IMR-90 (cell line): ENCODE measurements around the gene TRIM27. TPM values are rescaled to one million over a fixed set of nuclear protein-coding genes. Genes with fewer than 3 reads are reported as not detected.
A peak's percentile ranks its signal among the peaks of the same experiment; 100 is the strongest.

Experiments
- ATAC-seq: fragments of 200-7000 bp; cut with Tn5 transposase; 2 replicates; pipeline ENCODE4 v1.9.1; 2020; ENCODE audit warnings: low read depth, mild to moderate bottlenecking, moderate library complexity
- BruUV-seq: library from RNA; stranded (reverse); fragments of 400-500 nt; replicated peaks from 2 replicates; lab custom pipeline; 2021; lab: Mats Ljungman, UMichigan
- CTCF ChIA-PET: fragments of 300-600 bp; formaldehyde crosslinking; extraction: SDS; loops from one replicate; lab custom pipeline; 2021; ENCODE audit warnings: antibody characterized with exemption; lab: Yijun Ruan, JAX
- POLR2A ChIA-PET: fragments of 300-600 bp; sonication (Branson Sonifier 250); formaldehyde crosslinking; loops from one replicate; lab custom pipeline; 2022; ENCODE audit warnings: antibody characterized with exemption; ENCODE audit not compliant: unreplicated experiment; lab: Charles Lee
- DNase-seq: peaks from one replicate; pipeline ENCODE4 v3.0.0; 2013
- H2AFZ ChIP-seq: replicated peaks from 2 replicates; pipeline ENCODE3; 2013; ENCODE audit warnings: low read length, mild to moderate bottlenecking; ENCODE audit not compliant: poor library complexity
- H2AK5ac ChIP-seq: 2 replicates; pipeline ENCODE4 v1.6.1; 2013; ENCODE audit warnings: low read depth, low read length, inconsistent platforms
- H2AK9ac ChIP-seq: replicated peaks from 2 replicates; pipeline ENCODE3; 2013; ENCODE audit warnings: mild to moderate bottlenecking, low read depth, low read length, moderate library complexity; ENCODE audit not compliant: poor library complexity
- H2BK120ac ChIP-seq: 2 replicates; pipeline ENCODE4 v1.6.1; 2013; ENCODE audit warnings: low read depth, low read length, inconsistent platforms
- H2BK15ac ChIP-seq: 3 replicates; pipeline ENCODE4 v1.6.1; 2013; ENCODE audit warnings: low read depth, low read length, inconsistent platforms
- H2BK20ac ChIP-seq: 2 replicates; pipeline ENCODE4 v1.6.1; 2013; ENCODE audit warnings: low read depth, mild to moderate bottlenecking, inconsistent platforms, low read length, moderate library complexity
- H2BK5ac ChIP-seq: 2 replicates; pipeline ENCODE4 v1.6.1; 2013; ENCODE audit warnings: mild to moderate bottlenecking, low read depth, low read length, inconsistent platforms; ENCODE audit not compliant: poor library complexity, severe bottlenecking
- H3K14ac ChIP-seq: replicated peaks from 2 replicates; pipeline ENCODE4 v1.6.1; 2013; ENCODE audit warnings: low read depth, low read length, inconsistent platforms
- H3K18ac ChIP-seq: 2 replicates; pipeline ENCODE4 v1.6.1; 2013; ENCODE audit warnings: low read depth, low read length, control low read depth
- H3K23ac ChIP-seq: 2 replicates; pipeline ENCODE4 v1.6.1; 2013; ENCODE audit warnings: low read depth, low read length, inconsistent platforms
- H3K27ac ChIP-seq: 2 replicates; pipeline ENCODE4 v1.5.1; 2013; ENCODE audit warnings: mild to moderate bottlenecking, control low read depth, low read length; ENCODE audit not compliant: insufficient read depth
- H3K27me3 ChIP-seq: 2 replicates; pipeline ENCODE4 v1.6.1; 2013; ENCODE audit warnings: low read length; ENCODE audit not compliant: control insufficient read depth, insufficient read depth
- H3K36me3 ChIP-seq: 2 replicates; pipeline ENCODE4 v1.6.1; 2013; ENCODE audit warnings: low read length, mixed read lengths; ENCODE audit not compliant: control insufficient read depth, insufficient read depth
- H3K4ac ChIP-seq: 2 replicates; pipeline ENCODE4 v1.6.1; 2013; ENCODE audit warnings: low read depth, low read length, inconsistent platforms
- H3K4me1 ChIP-seq: 2 replicates; pipeline ENCODE4 v1.6.1; 2013; ENCODE audit warnings: low read length, mixed read lengths; ENCODE audit not compliant: control insufficient read depth, insufficient read depth
- H3K4me2 ChIP-seq: 2 replicates; pipeline ENCODE4 v1.6.1; 2013; ENCODE audit warnings: low read depth, mild to moderate bottlenecking, control low read depth, low read length, moderate library complexity
- H3K4me3 ChIP-seq: 2 replicates; pipeline ENCODE4 v1.5.1; 2013; ENCODE audit warnings: low read depth, mild to moderate bottlenecking, control low read depth, low read length, moderate library complexity; ENCODE audit not compliant: insufficient read depth
- H3K56ac ChIP-seq: 2 replicates; pipeline ENCODE4 v1.6.1; 2013; ENCODE audit warnings: low read length, inconsistent platforms; ENCODE audit not compliant: insufficient read depth; ENCODE audit errors: extremely low read depth
- H3K79me1 ChIP-seq, 2 experiments: 2 replicates each; pipeline ENCODE4 v1.6.1; 2013; ENCODE audit warnings: low read length in 2 of 2, inconsistent platforms in 1 of 2, low read depth in 1 of 2
- H3K9ac ChIP-seq: 2 replicates; pipeline ENCODE4 v1.6.1; 2013; ENCODE audit warnings: low read depth, low read length, control low read depth
- H3K9me1 ChIP-seq: 2 replicates; pipeline ENCODE4 v1.6.1; 2013; ENCODE audit warnings: low read length, inconsistent platforms; ENCODE audit not compliant: insufficient read depth
- H3K9me3 ChIP-seq: 2 replicates; pipeline ENCODE4 v1.6.1; 2013; ENCODE audit warnings: low read length; ENCODE audit not compliant: control insufficient read depth, insufficient read depth
- H4K20me1 ChIP-seq: 2 replicates; pipeline ENCODE4 v1.6.1; 2013; ENCODE audit warnings: low read length, inconsistent platforms; ENCODE audit not compliant: insufficient read depth
- H4K5ac ChIP-seq: 2 replicates; pipeline ENCODE4 v1.6.1; 2013; ENCODE audit warnings: mild to moderate bottlenecking, low read depth, low read length, control low read depth
- H4K8ac ChIP-seq, 2 experiments: 2 replicates each; pipeline ENCODE4 v1.6.1; 2013; ENCODE audit warnings: low read depth in 2 of 2, low read length in 2 of 2, control low read depth in 1 of 2, inconsistent platforms in 1 of 2
- H4K91ac ChIP-seq: 2 replicates; pipeline ENCODE4 v1.6.1; 2013; ENCODE audit warnings: low read depth, low read length, inconsistent platforms; ENCODE audit not compliant: insufficient read depth
- BHLHE40 ChIP-seq: fragments of 150-350 bp; IDR thresholded peaks from 2 replicates; pipeline ENCODE4 v1.6.1; 2016; ENCODE audit warnings: mild to moderate bottlenecking, low read depth, low read length
- CEBPB ChIP-seq: IDR thresholded peaks from 2 replicates; pipeline ENCODE4 v1.6.1; 2012; ENCODE audit warnings: low read depth, low read length, improper control_type of control experiment
- FOS ChIP-seq: fragments of 150-350 bp; IDR thresholded peaks from 2 replicates; pipeline ENCODE4 v1.6.1; 2016; ENCODE audit warnings: low read depth, low read length
- MAFK ChIP-seq: IDR thresholded peaks from 2 replicates; pipeline ENCODE4 v1.6.1; 2012; ENCODE audit warnings: low read depth, low read length, improper control_type of control experiment
- MAZ ChIP-seq: IDR thresholded peaks from 2 replicates; pipeline ENCODE4 v1.6.1; 2012; ENCODE audit warnings: low read depth, mild to moderate bottlenecking, low read length, improper control_type of control experiment, moderate library complexity, borderline replicate concordance
- MXI1 ChIP-seq: IDR thresholded peaks from 2 replicates; pipeline ENCODE4 v1.6.1; 2012; ENCODE audit warnings: low read depth, mild to moderate bottlenecking, low read length, moderate library complexity, borderline replicate concordance
- NFE2L2 ChIP-seq: fragments of 150-350 bp; IDR thresholded peaks from 2 replicates; pipeline ENCODE4 v1.6.1; 2016; ENCODE audit warnings: low read depth, mild to moderate bottlenecking, low read length
- RCOR1 ChIP-seq: IDR thresholded peaks from 2 replicates; pipeline ENCODE4 v1.6.1; 2012; ENCODE audit warnings: mild to moderate bottlenecking, low read length, improper control_type of control experiment; ENCODE audit not compliant: insufficient replicate concordance
- SMC3 ChIP-seq: fragments of 150-350 bp; IDR thresholded peaks from 2 replicates; pipeline ENCODE4 v1.6.1; 2016; ENCODE audit warnings: low read depth, mild to moderate bottlenecking, antibody characterized with exemption, low read length, moderate library complexity
- WGBS, 2 experiments: methylation state at CpG; one replicate each; pipeline versions ENCODE4 v1.1.5 to v1.1.7; 2013; ENCODE audit warnings: missing lambda C conversion rate in 2 of 2; ENCODE audit not compliant: insufficient read length in 1 of 2; ENCODE audit errors: extremely low coverage in 2 of 2; 5-methylcytosine and 5-hydroxymethylcytosine counted together
- dilution Hi-C: fragments of 300-500 bp; cut with HindIII; formaldehyde crosslinking; loops from one replicate; pipeline ENCODE4 v1.14.3; 2018; ENCODE audit warnings: low sequenced_read_pairs; ENCODE audit not compliant: unreplicated experiment
- in situ Hi-C: fragments of 300-500 bp; cut with MboI; formaldehyde crosslinking; loops from 3 replicates; pipeline ENCODE4 v1.14.3; 2019; ENCODE audit warnings: low sequenced_read_pairs, inconsistent platforms, mixed read lengths
- intact Hi-C: fragments of 100-400 bp; cut with micrococcal nuclease; formaldehyde crosslinking; loops from 2 replicates; pipeline ENCODE4 v1.10.0; 2022
- polyA plus RNA-seq, 3 experiments: library from polyadenylated mRNA; depleted of rRNA; stranded (reverse); fragments of >200 nt; gene quantifications; 2 replicates each; pipeline ENCODE4 v1.2.3, GENCODE V29; 2012; ENCODE audit warnings: low replicate concordance in 1 of 3
- total RNA-seq: library from RNA; depleted of rRNA; stranded (reverse); fragments of >200 nt; gene quantifications from 2 replicates; pipeline ENCODE4 v1.2.3, GENCODE V29; 2012
- TF ChIP-seq, protein P1 (sequence below): conservative IDR thresholded peaks from 2 replicates; pipeline ENCODE4 v1.5.1; 2012; ENCODE audit warnings: mild to moderate bottlenecking, low read depth, low read length, improper control_type of control experiment
- TF ChIP-seq, protein P2 (sequence below): fragments of 150-350 bp; IDR thresholded peaks from 2 replicates; pipeline ENCODE4 v1.6.1; 2017; ENCODE audit warnings: mild to moderate bottlenecking, antibody characterized with exemption, low read length, low read depth
- TF ChIP-seq, protein P3 (sequence below): fragments of 150-350 bp; IDR thresholded peaks from 2 replicates; pipeline ENCODE4 v1.6.1; 2016; ENCODE audit warnings: low read depth, mild to moderate bottlenecking, low read length, moderate library complexity, borderline replicate concordance

TRIM27 gene
- total and polyA plus RNA-seq, 2 of the 4 experiments (the other 2 are of a cell fraction), result 44.4 to 48.0 TPM

DNA sequence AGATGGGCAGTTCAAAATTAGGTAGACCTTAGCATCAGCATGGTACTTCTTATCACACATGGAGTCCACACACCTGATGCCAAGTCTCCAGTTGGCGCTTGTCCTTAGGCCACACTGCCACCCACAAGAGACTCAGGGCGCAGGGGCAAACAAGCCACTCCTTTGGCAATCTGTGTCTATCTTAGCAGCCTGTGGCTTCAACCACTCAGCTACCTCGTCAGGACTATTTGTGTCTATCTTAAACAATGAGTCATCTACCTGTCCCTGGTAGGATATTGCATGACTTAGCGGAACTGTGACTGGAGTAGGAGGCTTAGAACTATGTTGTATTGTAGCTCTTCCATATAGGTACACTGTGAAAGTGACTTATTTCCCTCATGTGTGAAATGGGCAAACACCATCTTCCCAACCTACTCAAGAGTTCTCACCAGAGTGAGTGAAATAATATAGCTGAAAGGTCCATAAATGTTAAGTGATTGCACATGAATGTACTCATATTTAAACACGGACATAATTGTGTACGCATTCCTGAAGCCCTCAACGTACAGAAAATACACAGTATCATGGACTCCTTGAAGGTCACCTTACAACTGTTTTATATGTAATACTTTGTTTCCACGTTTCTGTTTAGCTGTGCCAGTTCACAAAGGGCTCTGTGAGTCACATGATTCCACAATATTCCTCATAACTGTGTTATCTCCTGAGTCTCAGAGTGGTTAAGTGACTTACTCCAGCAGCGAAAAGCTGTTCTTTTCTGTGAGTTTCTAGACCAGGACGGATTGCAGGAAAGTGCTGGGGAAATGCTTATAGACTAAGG lies 1.6 kb downstream of the TRIM27 start:
- WGBS, 2 experiments, result 0% methylated on average over 2 of the region's 10 CpGs; no CpG with 5 or more reads in 1 of the 2 experiments
- CTCF ChIA-PET, result interaction anchor here (0.7 kb wide), 1 partner anchor 25 kb away, joined by 3 read pairs; no protein-coding TSS in a partner anchor
- Histone ChIP-seq H3K79me1 (peaks cover 26 to 58% of the 10 kb centered on the region in 2 experiments), H3K18ac (peak overlapping the region; percentile 31; the same call in 1 of the 2 replicates), H3K36me3 (peaks cover 31% of the 10 kb centered on the region), H4K5ac (peak overlapping the region; percentile 47), H3K4me1 (peaks cover 5% of the 10 kb centered on the region), H2AK5ac (peak overlapping the region; percentile 85; the same call in 1 of the 2 replicates), H2BK120ac (peak overlapping the region; percentile 20), H3K27ac (peak overlapping the region; percentile 96), H3K4me3 (peak overlapping the region; percentile 92), H2BK15ac (0 out of 3 replicates have a peak overlapping the region, but pooled peaks have one; percentile 9), H2BK20ac (no peak overlapping the region), H3K56ac (peak overlapping the region; percentile 94), H2AFZ (peak overlapping the region; percentile 84), H3K9me3 (no peaks in the 10 kb centered on the region), H3K4ac (peak overlapping the region; percentile 98), H3K23ac (peak overlapping the region; percentile 94), H3K27me3 (no peaks in the 10 kb centered on the region), H4K8ac (peak overlapping the region; percentile 48 to 91; a peak in 3 of 4 replicates), H4K91ac (peak overlapping the region; percentile 91), H2AK9ac (peak overlapping the region; percentile 94), H3K14ac (peak overlapping the region; percentile 99), H3K9me1 (peaks cover 11% of the 10 kb centered on the region), H3K4me2 (peak overlapping the region; percentile 94), H2BK5ac (peak overlapping the region; percentile 84), H4K20me1 (peaks cover 30% of the 10 kb centered on the region), H3K9ac (peak overlapping the region; percentile 90)
- in situ Hi-C loops, result no loop called here
- intact Hi-C loops, result loop anchor here (2.0 kb wide), 1 partner anchor 25 kb away; no protein-coding TSS in a partner anchor
- POLR2A ChIA-PET, result no interaction called here
- ATAC-seq (peak; percentile 2; the same call in 1 of the 2 replicates), DNase-seq (peak; percentile 57)
- no TSS peak for BruUV-seq
- dilution Hi-C loops, result no loop called here
- TF ChIP-seq, protein P1, sequence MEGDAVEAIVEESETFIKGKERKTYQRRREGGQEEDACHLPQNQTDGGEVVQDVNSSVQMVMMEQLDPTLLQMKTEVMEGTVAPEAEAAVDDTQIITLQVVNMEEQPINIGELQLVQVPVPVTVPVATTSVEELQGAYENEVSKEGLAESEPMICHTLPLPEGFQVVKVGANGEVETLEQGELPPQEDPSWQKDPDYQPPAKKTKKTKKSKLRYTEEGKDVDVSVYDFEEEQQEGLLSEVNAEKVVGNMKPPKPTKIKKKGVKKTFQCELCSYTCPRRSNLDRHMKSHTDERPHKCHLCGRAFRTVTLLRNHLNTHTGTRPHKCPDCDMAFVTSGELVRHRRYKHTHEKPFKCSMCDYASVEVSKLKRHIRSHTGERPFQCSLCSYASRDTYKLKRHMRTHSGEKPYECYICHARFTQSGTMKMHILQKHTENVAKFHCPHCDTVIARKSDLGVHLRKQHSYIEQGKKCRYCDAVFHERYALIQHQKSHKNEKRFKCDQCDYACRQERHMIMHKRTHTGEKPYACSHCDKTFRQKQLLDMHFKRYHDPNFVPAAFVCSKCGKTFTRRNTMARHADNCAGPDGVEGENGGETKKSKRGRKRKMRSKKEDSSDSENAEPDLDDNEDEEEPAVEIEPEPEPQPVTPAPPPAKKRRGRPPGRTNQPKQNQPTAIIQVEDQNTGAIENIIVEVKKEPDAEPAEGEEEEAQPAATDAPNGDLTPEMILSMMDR, result no peak
- no peak for TF ChIP-seq BHLHE40
- TF ChIP-seq RCOR1, result no peak
- TF ChIP-seq, protein P2, sequence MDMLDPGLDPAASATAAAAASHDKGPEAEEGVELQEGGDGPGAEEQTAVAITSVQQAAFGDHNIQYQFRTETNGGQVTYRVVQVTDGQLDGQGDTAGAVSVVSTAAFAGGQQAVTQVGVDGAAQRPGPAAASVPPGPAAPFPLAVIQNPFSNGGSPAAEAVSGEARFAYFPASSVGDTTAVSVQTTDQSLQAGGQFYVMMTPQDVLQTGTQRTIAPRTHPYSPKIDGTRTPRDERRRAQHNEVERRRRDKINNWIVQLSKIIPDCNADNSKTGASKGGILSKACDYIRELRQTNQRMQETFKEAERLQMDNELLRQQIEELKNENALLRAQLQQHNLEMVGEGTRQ, result peak; percentile 61; the same call in 1 of the 2 replicates
- TF ChIP-seq MAFK, result 0 out of 2 replicates have a peak, but pooled peaks have one; percentile 8
- TF ChIP-seq MXI1, result no peak
- no peak for TF ChIP-seq FOS
- TF ChIP-seq SMC3, result no peak
- TF ChIP-seq, protein P3, sequence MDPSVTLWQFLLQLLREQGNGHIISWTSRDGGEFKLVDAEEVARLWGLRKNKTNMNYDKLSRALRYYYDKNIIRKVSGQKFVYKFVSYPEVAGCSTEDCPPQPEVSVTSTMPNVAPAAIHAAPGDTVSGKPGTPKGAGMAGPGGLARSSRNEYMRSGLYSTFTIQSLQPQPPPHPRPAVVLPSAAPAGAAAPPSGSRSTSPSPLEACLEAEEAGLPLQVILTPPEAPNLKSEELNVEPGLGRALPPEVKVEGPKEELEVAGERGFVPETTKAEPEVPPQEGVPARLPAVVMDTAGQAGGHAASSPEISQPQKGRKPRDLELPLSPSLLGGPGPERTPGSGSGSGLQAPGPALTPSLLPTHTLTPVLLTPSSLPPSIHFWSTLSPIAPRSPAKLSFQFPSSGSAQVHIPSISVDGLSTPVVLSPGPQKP, result no peak
- no peak for TF ChIP-seq CEBPB
- TF ChIP-seq MAZ, result no peak
- peak; percentile 41; the same call in 1 of the 2 replicates for TF ChIP-seq NFE2L2
